GM19193 (cell line): ENCODE data around the gene ITGAD.

Experiments
- POLR2A ChIP-seq: IDR thresholded peaks from 4 replicates; pipeline ENCODE4 v1.6.1; 2011; ENCODE audit not compliant: insufficient read depth, insufficient read length; ENCODE audit errors: extremely low read depth

ITGAD gene

DNA sequence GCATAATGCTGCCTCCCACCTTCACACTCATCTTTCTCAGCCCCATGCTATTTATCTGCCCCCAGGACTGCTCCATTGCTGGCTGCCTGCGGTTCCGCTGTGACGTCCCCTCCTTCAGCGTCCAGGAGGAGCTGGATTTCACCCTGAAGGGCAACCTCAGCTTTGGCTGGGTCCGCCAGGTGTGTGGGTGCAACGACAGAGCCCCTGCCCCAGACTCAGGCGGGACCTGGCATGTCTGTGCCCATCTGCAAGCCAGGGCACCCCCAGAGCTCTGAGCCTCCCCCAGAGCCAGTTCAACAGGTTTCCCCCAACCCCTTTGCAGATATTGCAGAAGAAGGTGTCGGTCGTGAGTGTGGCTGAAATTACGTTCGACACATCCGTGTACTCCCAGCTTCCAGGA, 12.9 kb upstream of the ITGAD start:
- TF ChIP-seq POLR2A, result no peak

DNA sequence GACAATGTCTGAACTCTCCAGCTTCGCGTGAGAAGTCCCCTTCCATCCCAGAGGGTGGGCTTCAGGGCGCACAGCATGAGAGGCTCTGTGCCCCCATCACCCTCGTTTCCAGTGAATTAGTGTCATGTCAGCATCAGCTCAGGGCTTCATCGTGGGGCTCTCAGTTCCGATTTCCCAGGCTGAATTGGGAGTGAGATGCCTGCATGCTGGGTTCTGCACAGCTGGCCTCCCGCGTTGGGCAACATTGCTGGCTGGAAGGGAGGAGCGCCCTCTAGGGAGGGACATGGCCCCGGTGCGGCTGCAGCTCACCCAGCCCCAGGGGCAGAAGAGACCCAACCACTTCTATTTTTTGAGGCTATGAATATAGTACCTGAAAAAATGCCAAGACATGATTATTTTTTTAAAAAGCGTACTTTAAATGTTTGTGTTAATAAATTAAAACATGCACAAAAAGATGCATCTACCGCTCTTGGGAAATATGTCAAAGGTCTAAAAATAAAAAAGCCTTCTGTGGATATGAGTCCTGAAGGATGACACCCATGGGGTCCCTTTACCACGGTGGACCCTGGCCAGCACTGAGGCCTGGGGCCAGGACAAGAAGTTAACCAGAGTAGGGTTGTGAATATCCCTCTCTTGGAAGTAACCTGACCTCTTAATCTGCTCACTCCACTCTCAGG, 10.5 kb upstream of the ITGAD start:
- no peak for TF ChIP-seq POLR2A

DNA sequence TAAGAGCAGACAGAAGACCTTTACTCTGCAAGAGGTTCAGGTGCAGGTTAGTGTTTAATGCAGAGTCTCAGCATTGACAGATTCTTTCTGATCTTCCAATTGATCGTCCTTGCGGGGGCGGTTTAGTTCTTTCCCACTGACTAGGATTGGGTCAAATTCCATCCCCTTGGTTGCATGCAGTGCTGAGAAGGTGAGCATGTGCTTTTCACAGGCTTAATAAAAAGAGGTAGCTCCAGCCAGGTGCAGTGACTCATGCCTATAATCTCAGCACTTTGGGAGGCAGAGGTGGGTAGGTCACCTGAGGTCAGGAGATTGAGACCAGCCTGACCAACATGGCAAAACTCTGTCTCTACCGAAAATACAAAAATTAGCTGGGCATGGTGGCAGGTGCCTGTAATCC, 7.5 kb upstream of the ITGAD start:
- no peak for TF ChIP-seq POLR2A

- TF ChIP-seq POLR2A, result no peak
Measured at GRCh38 chr16:31386157-31386984, 6.8 kb upstream of the ITGAD start.

DNA sequence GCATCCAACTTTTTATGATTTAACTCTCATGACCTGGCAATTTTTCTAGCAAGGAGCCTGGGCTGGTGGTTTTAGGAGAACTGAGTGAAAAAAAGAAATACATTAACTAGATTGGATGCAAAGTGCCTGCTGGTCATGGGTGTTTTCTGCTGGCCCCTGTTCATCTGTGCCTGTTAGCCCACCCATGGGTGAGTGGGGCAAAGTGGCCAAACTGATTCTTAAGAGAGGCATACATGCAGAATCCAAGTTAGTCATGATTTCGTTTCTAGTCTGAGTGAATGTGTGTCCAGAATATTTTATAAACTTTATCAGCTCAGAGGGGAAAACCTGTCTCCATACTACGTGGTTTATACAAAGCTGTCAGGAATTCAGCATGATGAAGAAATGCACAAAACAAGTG, 4.6 kb upstream of the ITGAD start:
- TF ChIP-seq POLR2A, result no peak

- TF ChIP-seq POLR2A, result no peak
Measured at GRCh38 chr16:31390504-31391041, 2.6 kb upstream of the ITGAD start.

DNA sequence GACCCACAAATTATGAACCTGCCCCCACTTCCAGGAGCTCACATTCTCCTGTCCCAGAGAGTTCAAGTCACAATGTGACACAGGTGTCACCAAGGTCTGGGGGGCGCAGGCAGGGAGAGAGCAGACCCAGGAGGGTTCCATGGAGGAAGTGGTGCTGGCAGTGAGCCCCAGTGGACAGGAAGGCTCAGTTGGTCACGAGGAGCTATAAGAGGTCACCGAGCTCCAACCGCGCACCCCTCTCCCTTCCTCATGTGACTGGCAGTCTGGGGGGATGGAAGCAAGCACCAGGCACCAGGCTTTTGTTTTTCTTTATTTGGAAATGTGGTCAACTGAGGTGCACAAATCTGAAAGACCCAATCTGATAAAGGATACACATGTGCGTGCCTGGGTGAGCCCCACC, 2.5 kb downstream of the ITGAD start:
- no peak for TF ChIP-seq POLR2A

DNA sequence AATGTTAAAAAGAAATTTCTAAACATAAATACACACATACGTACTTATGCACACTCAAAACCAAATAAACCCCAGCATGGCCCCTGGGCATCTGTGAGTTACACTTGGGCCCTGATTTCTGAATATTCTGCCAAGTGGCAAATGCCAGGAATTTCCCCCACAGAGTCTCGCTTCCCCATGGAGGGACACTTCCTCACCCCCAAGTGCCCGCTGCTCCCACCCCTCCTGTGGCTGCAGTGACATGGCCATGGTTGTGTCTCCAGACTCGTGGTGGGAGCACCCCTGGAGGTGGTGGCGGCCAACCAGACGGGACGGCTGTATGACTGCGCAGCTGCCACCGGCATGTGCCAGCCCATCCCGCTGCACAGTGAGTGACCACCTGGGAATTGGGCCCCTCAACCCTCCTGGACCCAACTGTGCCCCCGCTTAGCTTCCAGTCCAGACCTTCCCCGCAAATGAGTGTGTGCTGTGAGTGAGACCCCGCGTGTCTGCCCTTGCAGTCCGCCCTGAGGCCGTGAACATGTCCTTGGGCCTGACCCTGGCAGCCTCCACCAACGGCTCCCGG, 4.0 kb downstream of the ITGAD start:
- TF ChIP-seq POLR2A, result no peak

DNA sequence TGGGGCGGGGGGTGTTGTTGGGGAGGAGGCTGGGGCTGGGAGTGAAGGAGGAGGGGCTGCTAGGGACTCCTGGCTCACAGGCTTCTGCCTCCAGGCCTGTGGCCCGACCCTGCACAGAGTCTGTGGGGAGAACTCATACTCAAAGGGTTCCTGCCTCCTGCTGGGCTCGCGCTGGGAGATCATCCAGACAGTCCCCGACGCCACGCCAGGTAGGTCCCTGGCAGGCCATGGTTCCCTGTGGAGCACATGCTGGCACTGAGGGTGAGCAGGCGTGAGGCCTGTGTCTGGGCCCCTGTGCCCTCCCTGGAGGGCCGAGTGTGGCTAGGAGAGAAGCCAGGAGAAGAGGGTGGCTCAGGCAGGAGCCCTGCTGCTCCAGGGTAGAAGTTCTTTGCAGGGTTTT, 4.6 kb downstream of the ITGAD start:
- TF ChIP-seq POLR2A, result no peak

DNA sequence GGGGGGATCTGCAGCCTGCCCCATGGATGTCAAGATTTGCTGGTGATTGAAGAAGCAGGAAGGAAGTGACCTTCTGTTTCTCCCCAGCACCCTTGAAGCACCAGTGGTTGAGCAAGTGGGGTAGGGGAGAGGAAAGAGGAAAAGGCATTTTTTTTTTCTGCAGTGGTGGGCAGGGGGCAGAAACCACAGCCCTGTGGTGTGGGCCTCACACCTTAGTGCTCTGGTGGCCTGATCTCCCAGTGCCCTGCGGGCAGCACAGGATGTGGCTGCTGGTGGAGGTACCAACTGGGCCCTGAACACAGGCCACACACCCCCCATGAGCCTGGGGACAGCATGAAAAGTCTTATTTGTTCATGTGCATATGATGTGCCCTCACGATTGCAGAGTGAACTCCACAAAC, 7.1 kb downstream of the ITGAD start:
- TF ChIP-seq POLR2A, result no peak

- TF ChIP-seq POLR2A, result no peak
Measured at GRCh38 chr16:31401436-31401835, 8.3 kb downstream of the ITGAD start.

DNA sequence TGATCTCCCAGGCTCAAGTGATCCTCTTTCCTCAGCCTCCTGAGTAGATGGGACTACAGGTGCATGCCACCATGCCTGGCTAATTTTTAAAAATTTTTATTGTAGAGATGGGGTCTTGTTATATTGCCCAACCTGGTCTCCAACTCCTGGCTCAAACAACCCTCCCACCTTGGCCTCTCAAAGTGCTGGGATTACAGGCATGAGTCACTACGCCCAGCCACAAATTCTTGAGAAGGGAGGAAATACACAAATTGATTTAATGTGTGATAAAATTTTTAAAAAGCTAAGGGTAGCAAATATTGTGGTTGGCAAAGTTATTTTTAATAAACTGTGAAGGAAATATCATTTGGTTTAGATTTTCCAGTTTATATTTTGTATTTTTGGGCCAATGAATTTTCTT, 9.6 kb downstream of the ITGAD start:
- no peak for TF ChIP-seq POLR2A

DNA sequence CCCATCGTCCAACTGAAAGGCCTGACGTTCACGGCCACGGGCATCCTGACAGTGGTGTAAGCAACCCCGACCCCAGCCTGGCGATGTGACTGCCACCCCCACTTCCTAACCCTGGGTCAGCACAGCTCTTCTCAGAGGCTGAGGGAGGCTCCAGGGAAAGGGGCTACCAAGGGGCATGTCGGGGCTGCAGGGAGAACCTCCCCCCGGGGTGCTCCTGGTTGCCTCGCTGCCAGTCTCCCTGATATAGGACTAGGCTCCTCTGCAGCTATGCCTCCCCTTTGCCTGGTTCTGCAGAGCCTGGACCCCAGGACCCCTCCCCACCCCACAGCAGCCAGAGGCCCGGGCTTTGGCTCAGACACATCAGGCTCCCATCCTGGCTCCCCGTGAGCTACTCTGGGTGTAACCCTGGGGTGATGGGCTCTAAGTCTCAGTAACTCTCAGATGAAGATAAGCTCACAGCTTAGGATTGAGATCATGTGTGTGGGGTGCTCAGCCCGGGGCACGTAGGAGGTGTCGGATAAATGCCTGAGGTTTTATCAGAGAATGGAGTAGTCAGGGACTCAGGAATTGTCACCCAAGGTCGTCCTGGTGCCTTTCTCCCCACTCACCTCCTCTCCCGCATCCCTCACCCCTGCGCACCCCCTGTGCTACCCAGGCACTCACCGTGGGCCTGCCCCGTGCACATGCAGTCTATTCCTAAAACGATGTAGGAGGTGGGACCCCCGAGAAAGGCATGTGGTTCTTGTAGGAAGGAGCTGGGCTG, 10.6 kb downstream of the ITGAD start:
- TF ChIP-seq POLR2A, result no peak

DNA sequence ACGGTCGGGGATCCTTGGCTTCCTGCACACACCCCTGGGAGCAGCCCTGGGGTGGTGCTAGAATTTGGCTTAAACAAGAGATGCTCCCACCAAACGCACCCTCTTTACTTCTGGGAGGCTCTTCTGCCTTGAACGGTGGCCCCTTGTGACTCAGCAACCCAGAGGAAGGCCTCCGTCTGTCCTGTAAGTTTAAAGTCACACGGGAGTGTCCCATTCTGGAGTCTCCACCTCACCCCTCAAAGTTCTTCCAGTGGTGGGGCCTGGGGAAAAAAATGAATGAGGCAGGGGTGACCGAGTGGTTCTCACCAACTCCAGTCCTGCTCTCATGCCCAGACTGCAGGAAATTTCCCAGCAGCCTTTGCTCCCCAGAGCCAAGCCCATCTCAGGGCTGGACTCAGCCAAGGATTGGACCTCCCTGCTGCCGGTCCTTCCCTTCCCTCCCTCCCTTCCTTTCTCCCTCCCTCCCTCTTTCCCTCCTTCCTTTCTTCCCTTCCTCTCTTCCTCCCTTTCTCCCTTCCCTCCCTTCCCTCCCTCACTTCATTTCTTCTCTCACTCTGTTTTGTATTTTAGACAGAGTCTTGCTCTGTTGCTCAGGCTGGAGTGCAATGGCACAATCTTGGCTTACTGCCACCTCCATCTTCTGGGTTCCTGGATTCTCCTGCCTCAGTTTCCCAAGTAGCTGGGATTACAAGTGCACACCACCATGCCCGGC, 11.4 kb downstream of the ITGAD start:
- TF ChIP-seq POLR2A, result no peak

DNA sequence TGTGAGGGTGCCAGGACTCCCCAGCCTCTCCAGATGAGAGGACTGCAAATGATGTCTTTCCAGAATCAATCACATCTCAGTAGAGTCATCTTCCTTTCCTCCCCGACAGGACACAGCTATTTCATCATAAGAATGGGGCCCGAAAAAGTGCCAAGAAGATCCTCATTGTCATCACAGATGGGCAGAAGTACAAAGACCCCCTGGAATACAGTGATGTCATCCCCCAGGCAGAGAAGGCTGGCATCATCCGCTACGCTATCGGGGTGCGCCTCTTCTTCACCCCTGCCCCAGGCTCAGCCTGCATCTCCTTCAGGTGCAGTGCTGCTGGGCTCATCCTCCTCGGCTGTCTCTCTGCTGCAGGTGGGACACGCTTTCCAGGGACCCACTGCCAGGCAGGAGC, 14.3 kb downstream of the ITGAD start:
- no peak for TF ChIP-seq POLR2A

DNA sequence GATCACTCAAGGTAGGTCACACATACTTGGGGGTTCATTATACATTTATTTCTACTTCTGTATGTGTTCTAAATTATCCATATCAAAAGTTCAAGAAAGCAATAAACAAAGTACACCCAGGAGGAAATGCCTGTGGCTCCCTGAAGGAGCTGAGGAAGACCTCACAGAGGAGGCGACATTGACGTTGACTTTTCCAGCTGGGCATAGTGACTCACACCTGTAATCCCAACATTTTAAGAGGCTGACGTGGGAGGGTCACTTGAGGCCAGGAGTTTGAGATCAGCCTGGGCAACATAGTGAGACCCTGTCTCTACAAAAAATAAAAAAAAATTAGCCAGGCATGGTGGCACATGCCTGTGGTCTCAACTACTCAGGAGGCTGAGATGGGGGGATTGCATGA, 16.3 kb downstream of the ITGAD start:
- TF ChIP-seq POLR2A, result no peak
